Large intestine (tissue), 3 donors: ENCODE data around the gene FIGNL1. TPM values are rescaled to one million over a fixed set of nuclear protein-coding genes. Genes with fewer than 3 reads are reported as not detected.

Experiments
- DNase-seq, 2 donors: peaks; one replicate each; pipeline versions ENCODE4 v3.0.0 to v3.0.0-alpha.2; 2013
- H3K27ac ChIP-seq: one replicate; pipeline ENCODE4 v1.5.1; 2013; ENCODE audit warnings: low read length
- H3K27me3 ChIP-seq: 2 replicates; pipeline ENCODE4 v1.6.1; 2013; ENCODE audit warnings: low read length; ENCODE audit not compliant: control insufficient read depth, insufficient read depth
- H3K36me3 ChIP-seq: 2 replicates; pipeline ENCODE4 v1.6.1; 2013; ENCODE audit warnings: low read length; ENCODE audit not compliant: control insufficient read depth, insufficient read depth
- H3K4me1 ChIP-seq: one replicate; pipeline ENCODE4 v1.6.1; 2013; ENCODE audit warnings: low read length; ENCODE audit not compliant: control insufficient read depth, insufficient read depth
- H3K4me3 ChIP-seq: one replicate; pipeline ENCODE4 v1.5.1; 2013; ENCODE audit warnings: low read length
- H3K9me3 ChIP-seq: one replicate; pipeline ENCODE4 v1.6.1; 2013; ENCODE audit warnings: mild to moderate bottlenecking, low read depth, low read length, moderate library complexity; ENCODE audit not compliant: control insufficient read depth
- WGBS: methylation state at CpG from one replicate; pipeline ENCODE4 v1.1.5; 2013; ENCODE audit warnings: low lambda C conversion rate; ENCODE audit not compliant: insufficient coverage; 5-methylcytosine and 5-hydroxymethylcytosine counted together
- polyA plus RNA-seq: library from polyadenylated mRNA; unstranded; fragments of 120-200 nt; gene quantifications from one replicate; pipeline ENCODE4 v1.2.1, GENCODE V29; 2013

FIGNL1 gene
- polyA plus RNA-seq, 1 donor: 23.2 TPM

DNA sequence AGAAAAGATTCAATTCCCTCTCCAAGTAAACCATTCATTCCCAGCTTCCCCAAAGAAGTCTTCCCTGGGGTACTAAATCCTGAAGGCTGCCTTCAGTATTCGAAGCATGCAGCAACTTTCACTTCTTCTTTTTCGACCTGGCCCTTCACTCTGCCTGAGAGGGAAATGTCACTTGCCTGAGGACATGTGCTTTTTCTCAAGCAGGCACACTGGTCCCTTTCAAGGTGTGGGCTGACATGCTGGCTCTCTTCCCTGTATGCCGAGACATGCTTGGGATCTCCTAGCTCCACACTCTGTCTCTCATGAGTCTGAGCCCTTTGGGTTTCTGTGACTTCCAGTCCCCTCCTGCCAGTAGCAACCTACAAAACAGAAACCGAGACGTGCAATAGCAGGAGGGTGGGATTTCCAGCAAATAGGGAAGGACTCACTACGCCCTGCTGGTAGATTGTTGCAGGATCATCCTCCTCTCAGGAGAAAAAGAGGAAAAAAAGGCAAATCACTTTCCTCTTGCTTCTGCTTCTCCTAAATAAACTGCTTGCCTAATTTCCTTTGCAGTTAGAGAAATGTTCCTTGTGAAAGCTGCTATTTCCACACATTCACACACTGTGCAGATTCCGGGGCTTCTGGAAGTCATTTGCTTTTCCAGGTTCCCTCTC is 33.5 kb downstream of the FIGNL1 start:
- Histone ChIP-seq H3K4me1 (no peaks in the 10 kb centered on the region), H3K4me3 (no peak overlapping the region), H3K9me3 (no peaks in the 10 kb centered on the region), H3K36me3 (no peaks in the 10 kb centered on the region), H3K27ac (no peak overlapping the region), H3K27me3 (no peaks in the 10 kb centered on the region)
- DNase-seq: no peak
- WGBS: 85% methylated on average over 2 of the region's 7 CpGs

DNA sequence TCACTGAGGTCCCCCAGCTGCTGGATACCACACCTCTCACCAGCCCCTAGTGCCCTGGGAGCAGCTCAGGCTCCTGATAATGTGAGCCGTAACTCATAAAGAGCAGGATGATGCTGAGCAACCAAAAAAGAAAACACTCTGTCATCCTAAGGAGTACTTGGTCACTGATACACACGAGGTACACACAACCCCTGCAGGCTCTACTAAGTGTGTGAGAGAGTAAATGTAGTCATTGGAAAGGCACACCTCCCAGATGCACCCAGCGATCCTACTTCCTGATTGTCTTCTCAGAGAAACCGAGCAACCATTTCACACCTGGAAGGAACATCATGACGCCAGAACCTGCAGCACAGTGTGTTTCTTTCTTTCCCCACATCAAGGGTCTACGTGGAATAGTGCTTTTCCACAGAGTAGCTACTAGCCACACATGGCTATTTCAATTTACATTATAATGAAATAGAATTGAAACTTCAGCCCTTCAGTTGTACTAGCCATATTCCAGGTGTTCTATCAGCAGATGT is 34.2 kb downstream of the FIGNL1 start:
- WGBS: no CpG with 5 or more reads among the region's 6 CpGs
- DNase-seq: no peak
- H3K27ac ChIP-seq: no peak overlapping the region

DNA sequence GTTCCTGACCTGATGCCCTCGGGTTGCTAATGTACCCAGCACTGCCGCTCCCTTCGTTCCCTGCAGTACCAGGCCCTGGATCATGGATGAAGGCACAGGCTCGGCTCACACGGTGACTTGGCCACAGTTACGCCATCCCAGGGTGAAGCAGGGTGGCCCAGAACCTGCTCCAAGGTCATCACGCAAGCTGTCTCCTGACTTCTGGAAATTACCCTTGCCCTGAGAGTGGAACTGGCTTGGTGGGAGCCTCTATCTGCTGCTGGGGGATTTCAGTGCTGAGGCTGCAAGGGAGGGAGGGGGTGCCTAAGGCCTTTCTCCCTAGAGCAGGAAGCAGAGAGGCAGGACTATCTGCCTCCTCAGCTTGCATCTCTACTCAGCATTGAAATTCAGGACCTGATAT is 36.6 kb downstream of the FIGNL1 start:
- DNase-seq: no peak
- no peaks in the 10 kb centered on the region for H3K9me3 ChIP-seq
- no peak overlapping the region for H3K27ac ChIP-seq
- H3K27me3 ChIP-seq: no peaks in the 10 kb centered on the region
- H3K4me3 ChIP-seq: no peak overlapping the region
- no CpG with 5 or more reads among the region's 7 CpGs for WGBS
- H3K4me1 ChIP-seq: no peaks in the 10 kb centered on the region
- H3K36me3 ChIP-seq: no peaks in the 10 kb centered on the region

More for the DNA sequence above, 34.2 kb downstream of the FIGNL1 start:
- H3K4me3 ChIP-seq: no peak overlapping the region
- H3K9me3 ChIP-seq: no peaks in the 10 kb centered on the region
- H3K27me3 ChIP-seq: no peaks in the 10 kb centered on the region
- H3K4me1 ChIP-seq: no peaks in the 10 kb centered on the region
- H3K36me3 ChIP-seq: no peaks in the 10 kb centered on the region

DNA sequence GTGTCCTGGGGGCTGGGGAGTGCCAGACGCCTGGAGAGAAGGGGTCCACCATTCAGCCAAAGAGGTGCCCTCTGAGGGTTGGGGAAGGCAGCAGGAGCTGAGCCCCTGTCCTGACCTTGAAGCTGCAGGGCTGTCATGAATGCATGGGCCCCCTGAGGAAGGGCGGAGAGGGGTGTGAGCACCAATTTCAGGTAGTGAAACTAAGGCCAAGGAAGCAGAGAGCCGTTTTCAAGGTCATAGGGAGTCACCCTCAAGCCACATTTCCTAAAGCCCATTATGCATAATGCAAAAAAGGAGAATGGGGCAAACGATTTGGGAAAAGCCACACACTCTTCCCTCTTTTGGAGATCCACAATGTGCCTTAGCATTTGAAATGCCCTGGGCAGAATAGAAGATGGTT is 37.2 kb downstream of the FIGNL1 start:
- no peaks in the 10 kb centered on the region for H3K4me1 ChIP-seq
- no peak for DNase-seq
- no peaks in the 10 kb centered on the region for H3K9me3 ChIP-seq
- no peaks in the 10 kb centered on the region for H3K36me3 ChIP-seq
- H3K27me3 ChIP-seq: no peaks in the 10 kb centered on the region
- no peak overlapping the region for H3K4me3 ChIP-seq
- H3K27ac ChIP-seq: no peak overlapping the region
- 60% methylated on average over 1 of the region's 4 CpGs for WGBS

DNA sequence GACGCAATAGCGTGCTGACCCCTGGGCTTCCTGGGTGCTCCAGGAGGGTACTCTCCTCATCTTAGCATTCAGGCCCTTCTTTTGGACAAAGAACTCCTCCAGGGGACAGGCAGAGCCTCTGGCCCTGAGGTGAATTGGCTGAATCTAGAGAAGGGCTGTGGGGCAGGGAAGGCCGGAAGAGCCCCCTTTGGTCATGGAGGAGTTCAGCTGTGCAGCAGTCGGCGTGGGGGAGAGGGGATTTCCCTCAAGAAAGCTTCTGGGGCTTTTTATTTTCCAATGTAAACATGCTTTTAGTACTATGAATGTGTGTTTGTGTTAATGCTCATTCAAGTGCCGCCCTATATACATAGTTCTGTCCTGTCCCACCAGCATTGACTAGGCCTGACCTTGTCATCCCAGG is 38.8 kb downstream of the FIGNL1 start:
- Histone ChIP-seq H3K27me3 (peaks cover 9% of the 10 kb centered on the region), H3K4me1 (no peaks in the 10 kb centered on the region), H3K27ac (no peak overlapping the region), H3K4me3 (no peak overlapping the region), H3K36me3 (no peaks in the 10 kb centered on the region), H3K9me3 (no peaks in the 10 kb centered on the region)
- no CpG with 5 or more reads among the region's 6 CpGs for WGBS
- no peak for DNase-seq

DNA sequence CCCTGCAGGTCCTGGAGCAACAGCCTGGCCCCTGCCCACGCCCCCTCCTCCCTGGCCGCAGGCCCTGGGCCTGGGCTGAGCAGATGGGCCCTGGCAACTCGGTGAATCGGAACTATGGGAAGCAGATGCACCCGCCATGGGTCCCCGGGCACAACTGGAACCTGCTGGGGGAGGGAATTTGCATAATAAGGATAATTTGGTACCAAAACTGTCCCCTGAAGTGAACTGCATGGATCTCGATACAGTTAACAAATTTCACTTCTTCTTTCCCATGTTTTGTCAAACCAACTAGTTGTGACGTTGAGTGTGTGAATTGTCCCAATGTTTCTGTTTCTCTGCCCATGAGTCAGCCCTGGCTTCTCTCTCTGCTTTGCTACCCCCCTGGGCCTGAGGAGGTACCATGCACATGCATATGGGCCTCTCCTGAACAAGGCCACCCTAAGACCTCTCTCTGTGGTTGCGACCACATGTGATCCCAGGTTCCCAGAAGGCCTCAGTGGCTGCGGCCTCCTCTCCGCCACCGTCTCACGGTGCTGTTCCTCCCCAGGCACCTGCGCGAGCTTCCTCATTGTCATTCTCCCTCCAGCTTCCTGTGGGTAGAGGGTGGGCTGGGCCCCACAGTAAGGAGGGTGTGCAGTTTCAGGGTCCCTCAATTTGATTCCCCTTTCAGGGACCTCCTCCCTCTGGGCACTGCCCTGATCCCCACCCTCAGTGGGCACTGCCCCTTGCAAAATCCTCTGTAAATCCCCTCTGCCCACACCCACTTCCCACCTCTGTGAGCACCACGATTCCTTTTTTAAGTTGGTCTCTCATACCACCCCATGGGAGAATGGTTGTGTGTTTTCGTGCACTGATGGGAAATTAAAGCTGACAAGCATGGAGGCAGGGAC is 40.0 kb downstream of the FIGNL1 start:
- no peaks in the 10 kb centered on the region for H3K9me3 ChIP-seq
- H3K36me3 ChIP-seq: no peaks in the 10 kb centered on the region
- WGBS: 100% methylated on average over 1 of the region's 17 CpGs
- DNase-seq: no peak
- no peaks in the 10 kb centered on the region for H3K4me1 ChIP-seq
- no peak overlapping the region for H3K27ac ChIP-seq
- H3K27me3 ChIP-seq: peaks cover 9% of the 10 kb centered on the region
- no peak overlapping the region for H3K4me3 ChIP-seq

DNA sequence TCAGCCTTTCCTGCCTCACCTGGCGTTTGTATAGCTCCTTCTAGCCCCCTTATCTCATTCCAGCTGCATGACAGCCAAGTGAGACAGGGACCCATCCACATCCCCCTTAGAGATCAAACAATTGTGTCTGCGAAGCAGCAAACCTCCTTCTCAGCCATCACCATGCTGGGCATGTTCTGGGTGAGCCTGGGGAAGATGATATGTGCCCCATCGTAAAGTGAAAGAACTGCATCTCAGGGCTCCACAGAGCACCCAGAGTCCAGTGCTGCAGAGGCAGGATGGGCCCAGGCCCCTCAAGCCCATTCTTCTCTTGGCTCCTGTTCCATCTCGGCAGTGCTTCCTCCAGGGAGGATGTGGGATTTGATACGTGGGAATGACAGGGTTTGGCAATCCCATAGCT is 43.2 kb downstream of the FIGNL1 start:
- Histone ChIP-seq H3K4me3 (no peak overlapping the region), H3K36me3 (no peaks in the 10 kb centered on the region), H3K4me1 (no peaks in the 10 kb centered on the region), H3K27ac (no peak overlapping the region), H3K27me3 (peaks cover 20% of the 10 kb centered on the region), H3K9me3 (no peaks in the 10 kb centered on the region)
- no CpG with 5 or more reads among the region's 5 CpGs for WGBS
- DNase-seq: no peak

DNA sequence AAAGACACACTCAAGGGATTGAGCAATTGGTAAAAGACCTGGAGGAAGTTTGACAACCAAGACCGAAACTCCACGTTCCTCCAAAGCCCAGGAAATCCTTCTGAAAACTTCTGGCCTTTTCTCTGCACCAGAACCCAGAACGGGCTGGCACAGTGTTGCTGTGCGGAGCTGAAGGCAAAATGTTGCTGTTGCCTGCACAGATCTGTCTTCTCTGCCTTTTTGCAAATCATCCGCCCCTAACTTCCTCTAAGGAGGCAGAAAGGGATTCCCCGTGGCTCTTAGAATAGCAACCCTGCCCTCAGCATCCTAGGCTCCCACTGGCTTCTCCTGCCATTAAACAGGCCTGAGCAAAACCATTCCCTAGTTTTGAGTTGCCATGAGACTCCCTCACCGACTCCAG is 44.9 kb downstream of the FIGNL1 start:
- H3K4me3 ChIP-seq: no peak overlapping the region
- H3K9me3 ChIP-seq: peaks cover under 1% of the 10 kb centered on the region
- H3K36me3 ChIP-seq: no peaks in the 10 kb centered on the region
- no CpG with 5 or more reads among the region's 7 CpGs for WGBS
- H3K27me3 ChIP-seq: peaks cover 36% of the 10 kb centered on the region
- H3K27ac ChIP-seq: no peak overlapping the region
- no peak for DNase-seq
- H3K4me1 ChIP-seq: no peaks in the 10 kb centered on the region

DNA sequence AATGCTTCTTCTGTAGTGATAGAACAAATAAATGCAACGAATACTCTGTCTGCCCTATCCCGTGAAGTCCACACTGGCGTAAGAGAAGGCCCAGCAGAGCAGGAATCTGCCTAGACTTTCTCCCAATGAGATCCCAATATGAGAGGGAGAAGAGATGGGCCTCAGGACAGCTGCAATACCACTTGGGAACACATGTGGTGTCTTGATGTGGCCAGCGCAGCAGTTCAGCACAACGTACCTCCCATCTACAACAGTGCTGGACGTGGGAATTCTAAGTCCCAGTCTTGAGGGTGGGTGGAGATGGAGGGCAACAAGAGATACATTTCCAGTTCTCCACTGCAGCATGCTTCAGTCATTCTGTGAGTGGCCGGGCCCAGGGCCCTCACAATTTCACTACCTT is 45.8 kb downstream of the FIGNL1 start:
- Histone ChIP-seq H3K4me1 (no peaks in the 10 kb centered on the region), H3K27ac (no peak overlapping the region), H3K9me3 (peaks cover 7% of the 10 kb centered on the region), H3K36me3 (no peaks in the 10 kb centered on the region), H3K27me3 (peaks cover 45% of the 10 kb centered on the region), H3K4me3 (no peak overlapping the region)
- no CpG with 5 or more reads among the region's 7 CpGs for WGBS
- DNase-seq: no peak

DNA sequence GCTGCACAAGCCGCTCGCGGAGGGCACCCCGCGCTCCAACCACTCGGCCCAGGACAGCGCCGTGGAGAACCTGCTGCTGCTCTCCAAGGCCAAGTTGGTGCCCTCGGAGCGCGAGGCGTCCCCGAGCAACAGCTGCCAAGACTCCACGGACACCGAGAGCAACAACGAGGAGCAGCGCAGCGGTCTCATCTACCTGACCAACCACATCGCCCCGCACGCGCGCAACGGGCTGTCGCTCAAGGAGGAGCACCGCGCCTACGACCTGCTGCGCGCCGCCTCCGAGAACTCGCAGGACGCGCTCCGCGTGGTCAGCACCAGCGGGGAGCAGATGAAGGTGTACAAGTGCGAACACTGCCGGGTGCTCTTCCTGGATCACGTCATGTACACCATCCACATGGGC is 50.0 kb downstream of the FIGNL1 start:
- WGBS: no CpG with 5 or more reads among the region's 41 CpGs
- H3K27me3 ChIP-seq: peaks cover 53% of the 10 kb centered on the region
- no peak overlapping the region for H3K4me3 ChIP-seq
- H3K9me3 ChIP-seq: peaks cover 7% of the 10 kb centered on the region
- no peak overlapping the region for H3K27ac ChIP-seq
- H3K36me3 ChIP-seq: no peaks in the 10 kb centered on the region
- peak in 1 of 2 donors; percentile 20 for DNase-seq
- H3K4me1 ChIP-seq: no peaks in the 10 kb centered on the region
